GM04503 (cell line): ENCODE measurements around the gene CRYBG3.
A peak's percentile ranks its signal among the peaks of the same experiment; 100 is the strongest.
"Not testable (repeated sequence)": the region's sequence is repeated elsewhere in the genome, so short reads cannot be mapped to it uniquely, and the experiment has no call there.

Experiments used
- DNase-seq: peaks from one replicate; pipeline ENCODE4 v3.0.0-alpha.2; 2012; ENCODE audit warnings: low read depth

Gene CRYBG3

DNA sequence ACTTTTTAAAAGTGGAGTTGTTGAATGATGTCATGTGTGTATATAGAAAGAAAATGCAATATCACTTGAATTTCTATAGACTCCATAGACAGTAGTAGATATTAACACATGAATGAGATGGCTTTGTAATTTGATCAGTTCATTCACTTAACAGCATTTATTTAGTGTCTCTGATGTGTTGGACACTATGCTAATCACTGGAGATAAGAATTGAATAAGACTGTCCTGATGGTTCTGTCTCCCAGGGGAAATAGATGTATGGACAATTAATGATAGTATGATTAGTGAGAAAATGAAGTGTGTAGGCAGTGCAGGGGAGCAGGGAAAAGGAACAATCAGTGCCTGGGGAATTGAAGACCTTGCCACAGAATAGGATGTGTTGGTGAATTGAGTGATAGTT lies 77.5 kb downstream of the CRYBG3 start:
- no peak for DNase-seq

- DNase-seq, result no peak
These were observed 79.8 kb downstream of the CRYBG3 start for GRCh38 chr3:97901313-97902248.

DNA sequence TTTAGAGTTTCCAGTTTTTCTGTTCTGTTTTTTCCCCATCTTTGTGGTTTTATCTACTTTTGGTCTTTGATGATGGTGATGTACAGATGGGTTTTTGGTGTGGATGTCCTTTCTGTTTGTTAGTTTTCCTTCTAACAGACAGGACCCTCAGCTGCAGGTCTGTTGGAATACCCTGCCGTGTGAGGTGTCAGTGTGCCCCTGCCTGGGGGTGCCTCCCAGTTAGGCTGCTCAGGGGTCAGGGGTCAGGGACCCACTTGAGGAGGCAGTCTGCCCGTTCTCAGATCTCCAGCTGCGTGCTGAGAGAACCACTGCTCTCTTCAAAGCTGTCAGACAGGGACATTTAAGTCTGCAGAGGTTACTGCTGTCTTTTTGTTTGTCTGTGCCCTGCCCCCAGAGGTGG lies 88.0 kb downstream of the CRYBG3 start:
- DNase-seq, result not testable (repeated sequence)

GRCh38 chr3:97910236-97910831 lies 88.5 kb downstream of the CRYBG3 start:
- not testable (repeated sequence) for DNase-seq

GRCh38 chr3:97910931-97911351 lies 89.1 kb downstream of the CRYBG3 start:
- no peak for DNase-seq

DNA sequence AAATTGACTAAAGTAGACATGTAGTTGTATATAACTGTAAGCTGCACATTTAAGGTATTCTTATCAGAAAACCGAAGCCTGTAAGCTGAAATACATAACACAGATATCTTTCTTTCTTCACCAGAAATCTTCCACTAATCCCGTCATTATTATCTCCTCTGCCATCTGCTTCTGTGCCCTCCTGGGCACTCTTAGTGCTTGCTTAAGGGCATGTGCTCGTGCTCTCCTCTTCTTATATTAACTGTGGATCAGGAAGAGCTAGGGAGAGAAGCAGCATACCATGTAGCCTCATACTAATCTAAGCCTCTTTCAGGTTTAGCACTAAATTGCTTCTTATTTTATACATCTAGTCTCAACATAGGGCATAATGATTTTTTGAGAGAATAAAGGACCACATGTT lies 89.6 kb downstream of the CRYBG3 start:
- DNase-seq, result no peak

GRCh38 chr3:97914388-97914787 lies 92.6 kb downstream of the CRYBG3 start:
- no peak for DNase-seq

GRCh38 chr3:97916576-97916975 lies 94.8 kb downstream of the CRYBG3 start:
- DNase-seq, result no peak

GRCh38 chr3:97917813-97918536 lies 96.2 kb downstream of the CRYBG3 start:
- DNase-seq, result peak; percentile 33

DNA sequence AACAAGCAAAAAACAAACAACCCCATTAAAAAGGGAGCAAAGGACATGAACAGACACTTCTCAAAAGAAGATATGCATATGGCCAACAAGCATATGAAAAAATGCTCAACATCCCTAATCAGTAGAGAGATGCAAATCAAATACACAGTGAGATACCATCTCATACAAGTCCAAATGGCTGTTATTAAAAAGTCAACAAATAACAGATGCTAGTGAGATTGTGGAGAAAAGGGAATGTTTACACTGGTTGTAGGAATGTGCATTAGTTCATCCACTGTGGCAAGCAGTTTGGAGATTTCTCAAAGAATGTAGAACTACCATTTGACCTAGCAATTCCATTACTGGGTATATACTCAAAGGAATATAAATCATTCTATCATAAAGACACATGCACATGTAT lies 105.9 kb downstream of the CRYBG3 start:
- DNase-seq, result peak; percentile 31

GRCh38 chr3:97928986-97929385 lies 107.2 kb downstream of the CRYBG3 start:
- DNase-seq, result no peak

DNA sequence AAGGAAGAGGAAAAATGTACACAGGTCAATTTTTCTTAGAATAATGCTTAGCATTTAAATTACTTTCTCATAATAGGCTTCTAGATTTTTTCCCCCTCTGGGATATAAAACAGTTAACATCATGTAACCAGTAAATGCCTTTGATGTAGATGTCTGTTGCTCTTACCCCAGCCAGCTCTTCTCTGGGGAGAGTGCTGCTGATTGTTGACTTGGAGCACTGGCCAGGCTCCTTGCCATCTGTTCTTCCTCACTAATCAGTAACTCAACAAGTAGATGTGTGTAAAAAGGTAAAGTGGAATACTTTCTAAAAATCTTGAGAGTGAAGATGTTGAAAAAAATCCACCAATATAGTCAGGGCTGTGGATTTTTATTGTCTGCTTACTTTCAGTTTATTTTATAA lies 108.2 kb downstream of the CRYBG3 start:
- DNase-seq, result no peak

DNA sequence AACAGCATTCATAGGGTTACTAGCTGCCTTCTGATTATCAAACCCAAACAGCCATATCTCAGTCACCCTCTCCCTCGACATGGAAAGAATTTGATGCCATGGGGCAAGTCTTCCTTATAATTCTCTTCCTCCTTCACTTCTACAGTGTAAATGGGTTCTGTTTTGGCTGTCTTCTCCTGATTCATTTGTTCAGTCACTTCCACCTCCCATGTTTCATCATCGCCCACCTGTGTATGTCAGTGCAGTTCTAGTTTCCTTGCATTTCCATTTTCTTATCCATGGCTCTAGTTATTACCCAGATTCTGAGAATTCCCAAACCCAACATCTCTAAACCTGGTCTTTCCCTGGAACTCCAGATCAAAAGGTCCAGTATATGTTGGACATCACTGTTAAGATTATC lies 109.4 kb downstream of the CRYBG3 start:
- DNase-seq, result no peak

GRCh38 chr3:97932387-97932801 lies 110.6 kb downstream of the CRYBG3 start:
- DNase-seq, result no peak

- no peak for DNase-seq
These were observed 113.3 kb downstream of the CRYBG3 start for GRCh38 chr3:97934980-97935695.

DNA sequence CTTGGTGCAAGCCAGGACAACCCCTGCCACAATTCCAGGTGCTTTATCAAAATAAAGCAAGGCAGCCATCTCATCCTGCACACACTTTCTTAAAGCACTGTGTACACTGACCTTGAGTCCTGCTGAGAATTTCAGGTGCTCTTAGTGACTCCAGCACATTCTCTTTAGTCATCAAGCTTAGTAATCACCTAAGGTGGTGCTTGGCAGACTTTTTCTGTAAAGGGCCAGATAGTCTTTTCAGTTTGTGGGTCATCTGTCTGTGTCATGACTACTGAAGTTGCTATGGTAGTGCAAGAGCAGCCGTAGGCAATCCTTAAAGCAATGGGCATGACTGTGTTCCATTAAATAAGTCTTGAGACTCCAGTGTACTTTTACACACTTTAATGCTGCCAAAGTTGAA lies 114.0 kb downstream of the CRYBG3 start:
- no peak for DNase-seq

GRCh38 chr3:97937205-97937604 lies 115.4 kb downstream of the CRYBG3 start:
- no peak for DNase-seq

- no peak for DNase-seq
These were observed 116.6 kb downstream of the CRYBG3 start for GRCh38 chr3:97938444-97938843.

GRCh38 chr3:97939401-97939800 lies 117.6 kb downstream of the CRYBG3 start:
- DNase-seq, result no peak

DNA sequence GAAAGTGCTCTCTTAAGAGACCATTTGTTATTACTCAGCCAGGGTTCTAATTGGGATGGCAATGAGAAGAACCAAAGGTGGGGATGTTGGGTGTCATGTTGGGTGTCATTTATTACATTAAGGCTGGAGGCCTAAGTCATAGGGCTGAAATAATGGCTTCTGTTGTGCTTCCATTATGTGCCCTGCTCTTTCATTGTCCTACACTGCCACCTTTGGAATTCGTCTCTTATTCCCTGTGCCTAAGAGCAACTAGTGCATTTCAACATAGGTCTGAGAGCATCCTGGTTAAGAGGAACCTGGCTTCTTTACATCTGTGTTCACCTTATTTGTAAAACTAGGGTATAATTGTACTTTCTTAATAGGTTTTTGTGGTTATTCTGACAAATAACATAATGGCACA lies 118.2 kb downstream of the CRYBG3 start:
- DNase-seq, result no peak

- DNase-seq, result no peak
These were observed 121.2 kb downstream of the CRYBG3 start for GRCh38 chr3:97942801-97943546.
